ENCODE measurements around the gene TSEN54. TPM values are rescaled to one million over a fixed set of nuclear protein-coding genes. Genes with fewer than 3 reads are reported as not detected.
A peak's percentile ranks its signal among the peaks of the same experiment; 100 is the strongest.

Gene TSEN54
- total RNA-seq, 1 donor, result 12.1 TPM

DNA sequence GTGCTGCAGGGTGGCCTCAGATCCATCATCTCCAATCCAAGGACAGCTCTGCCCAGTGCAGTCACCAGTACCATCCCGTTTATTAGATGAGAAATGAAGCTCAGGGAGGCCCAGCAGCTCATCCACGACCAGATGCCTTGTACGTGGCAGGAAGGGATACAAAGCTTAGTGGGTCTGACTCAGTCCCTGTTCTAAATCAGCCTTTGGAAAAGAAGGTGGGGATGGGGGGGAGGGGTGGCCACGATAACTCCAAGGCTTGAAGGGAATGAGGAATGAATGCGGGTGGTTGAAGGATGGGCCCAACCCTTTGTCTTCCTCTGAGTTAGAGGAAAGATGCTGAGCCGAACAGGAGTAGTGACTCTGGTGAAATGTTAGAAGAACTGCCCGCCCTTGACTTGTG is 34.9 kb downstream of the TSEN54 start:
- no peak for TF ChIP-seq CTCF (IDR thresholded peaks at IDR 0.05; ENCODE audit: insufficient read depth, low read depth, low read length)
- peak; percentile 29 for DNase-seq (ENCODE audit: low read depth)
- H3K4me3 ChIP-seq (ENCODE audit: low read depth, low read length), result no peak overlapping the region

- peak; percentile 77 for DNase-seq (ENCODE audit: low read depth)
- H3K4me3 ChIP-seq (ENCODE audit: low read depth, low read length), result no peak overlapping the region
- peak; percentile 28 for TF ChIP-seq CTCF (IDR thresholded peaks at IDR 0.05; ENCODE audit: insufficient read depth, low read depth, low read length)
These were observed 36.3 kb downstream of the TSEN54 start for GRCh38 chr17:75552425-75553294.

DNA sequence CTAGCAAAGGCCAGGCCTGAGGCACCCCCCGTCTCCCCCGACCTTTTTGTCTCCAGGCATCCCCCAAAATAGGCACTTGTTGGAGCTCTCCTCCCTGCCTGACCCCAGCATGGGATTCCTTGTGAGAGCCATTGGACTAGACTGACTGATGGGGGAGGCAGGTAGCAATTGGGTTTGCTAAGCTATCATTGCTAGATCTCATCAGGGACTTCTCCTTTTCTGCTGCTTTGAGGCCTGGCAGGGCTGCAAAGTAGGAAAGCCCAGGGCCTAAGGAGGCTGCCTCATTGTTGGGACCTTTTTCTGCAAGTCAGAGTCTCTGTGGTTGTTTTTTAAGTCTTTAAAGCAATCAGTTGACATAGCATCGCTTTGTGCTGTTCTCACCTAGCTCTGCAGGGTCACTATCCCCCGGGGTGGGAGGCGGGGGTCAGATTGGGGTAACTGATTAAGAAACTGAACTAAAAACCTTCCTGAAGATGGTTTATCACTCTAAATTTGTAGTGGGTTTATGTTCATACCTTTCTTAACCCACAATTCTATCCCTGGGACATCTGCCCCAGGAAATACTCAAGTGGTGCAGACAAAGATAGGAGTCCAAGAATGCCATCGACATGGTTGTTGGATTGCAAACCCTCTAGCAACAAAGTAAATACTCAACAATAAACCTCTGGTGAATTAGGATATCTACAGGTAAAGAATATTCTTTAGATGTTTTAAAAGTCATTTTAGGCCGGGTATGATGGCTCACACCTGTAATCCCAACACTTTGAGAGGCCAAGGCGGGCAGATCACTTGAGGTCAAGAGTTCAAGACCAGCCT is 37.2 kb downstream of the TSEN54 start:
- TF ChIP-seq CTCF (IDR thresholded peaks at IDR 0.05; ENCODE audit: insufficient read depth, low read depth, low read length), result no peak
- DNase-seq (ENCODE audit: low read depth), result peak; percentile 25
- no peak overlapping the region for H3K4me3 ChIP-seq (ENCODE audit: low read depth, low read length)

- TF ChIP-seq CTCF (IDR thresholded peaks at IDR 0.05; ENCODE audit: insufficient read depth, low read depth, low read length), result no peak
- H3K4me3 ChIP-seq (ENCODE audit: low read depth, low read length), result no peak overlapping the region
- DNase-seq (ENCODE audit: low read depth), result no peak
These were observed 39.4 kb downstream of the TSEN54 start for GRCh38 chr17:75555679-75556153.

- TF ChIP-seq CTCF (IDR thresholded peaks at IDR 0.05; ENCODE audit: insufficient read depth, low read depth, low read length), result no peak
- no peak overlapping the region for H3K4me3 ChIP-seq (ENCODE audit: low read depth, low read length)
- DNase-seq (ENCODE audit: low read depth), result peak; percentile 72
These were observed 40.9 kb downstream of the TSEN54 start for GRCh38 chr17:75557075-75557851.

Data from fibroblast of villous mesenchyme (primary cell).